HCT116 (cell line): ENCODE measurements around the gene PRICKLE1. TPM values are rescaled to one million over a fixed set of nuclear protein-coding genes. Genes with fewer than 3 reads are reported as not detected.

Experiments used
- ATAC-seq: fragments of 200-7000 bp; cut with Tn5 transposase; 2 replicates; pipeline ENCODE4 v1.9.1; 2020; ENCODE audit warnings: mild to moderate bottlenecking, moderate library complexity
- BruUV-seq: library from RNA; stranded (reverse); fragments of 400-500 nt; replicated peaks from 2 replicates; lab custom pipeline; 2021; lab: Mats Ljungman, UMichigan
- CTCF ChIA-PET: fragments of 300-600 bp; sonication (Branson Sonifier 250); formaldehyde crosslinking; loops from one replicate; lab custom pipeline; 2021; ENCODE audit warnings: antibody characterized with exemption; lab: Charles Lee
- POLR2A ChIA-PET: fragments of 300-600, 350-600 bp; sonication (Branson Sonifier 250); formaldehyde crosslinking; loops from one replicate; lab custom pipeline; 2021; ENCODE audit warnings: antibody characterized with exemption; lab: Charles Lee
- RAD21 ChIA-PET, 2 experiments: fragments of 300-600 bp; sonication (Branson Sonifier 250); formaldehyde crosslinking; loops; one replicate each; lab custom pipeline; 2023; ENCODE audit warnings: low total read pairs in 2 of 2; ENCODE audit not compliant: uncharacterized antibody in 2 of 2, unreplicated experiment in 2 of 2, low non-redundant PET in 1 of 2; lab: Charles Lee
- DNase-seq: peaks from one replicate; pipeline ENCODE4 v3.0.0-alpha.2; 2010; ENCODE audit warnings: low read depth, low spot score
- H2AFZ ChIP-seq: fragments of 200-600 bp; shearing (Covaris generic), sonication (generic); 2 replicates; pipeline ENCODE4 v1.6.1; 2017; ENCODE audit warnings: low read depth, mixed run types, mixed read lengths, antibody characterized with exemption, low read length; ENCODE audit not compliant: poor library complexity, severe bottlenecking
- H3K27ac ChIP-seq: 2 replicates; pipeline ENCODE4 v1.5.1; 2012; ENCODE audit warnings: low read depth, low read length
- H3K27me3 ChIP-seq: fragments of 200-600 bp; sonication (generic); 2 replicates; pipeline ENCODE4 v1.6.1; 2016; ENCODE audit warnings: mixed run types, low read length, mixed read lengths; ENCODE audit not compliant: insufficient read depth
- H3K36me3 ChIP-seq, 2 experiments: fragments of 200-500 bp in 1 of 2; fragments of 200-600 bp in 1 of 2; sonication (Bioruptor generic) in 1 of 2; sonication (generic) in 1 of 2; 2 replicates each; pipeline versions ENCODE4 v1.5.1 to v1.6.1; 2014 to 2016; ENCODE audit warnings: low read length in 2 of 2, inconsistent platforms in 1 of 2, mixed read lengths in 1 of 2, mixed run types in 1 of 2; ENCODE audit not compliant: insufficient read depth in 2 of 2, control insufficient read depth in 1 of 2
- H3K4me1 ChIP-seq, 2 experiments: fragments of 200-600 bp in 1 of 2; sonication (generic) in 1 of 2; 2 replicates each; pipeline versions ENCODE4 v1.5.1 to v1.6.1; 2012 to 2017; ENCODE audit warnings: low read length in 2 of 2, inconsistent platforms in 1 of 2, mild to moderate bottlenecking in 1 of 2, mixed read lengths in 1 of 2, mixed run types in 1 of 2, moderate library complexity in 1 of 2; ENCODE audit not compliant: insufficient read depth in 2 of 2, control insufficient read depth in 1 of 2
- H3K4me2 ChIP-seq: fragments of 200-600 bp; sonication (generic); 2 replicates; pipeline ENCODE4 v1.6.1; 2017; ENCODE audit warnings: mixed run types, low read length, mixed read lengths
- H3K4me3 ChIP-seq, 2 experiments: fragments of 200-600 bp in 1 of 2; sonication (generic) in 1 of 2; replicated peaks in 1 of 2; 2 replicates each; pipeline ENCODE4 v1.5.1; 2011 to 2016; ENCODE audit warnings: low read length in 2 of 2, control low read depth in 1 of 2, low read depth in 1 of 2, mild to moderate bottlenecking in 1 of 2, mixed read lengths in 1 of 2, mixed run types in 1 of 2
- H3K79me2 ChIP-seq: fragments of 200-600 bp; sonication (generic); 2 replicates; pipeline ENCODE4 v1.6.1; 2017; ENCODE audit warnings: mild to moderate bottlenecking, mixed run types, low read length, moderate library complexity, mixed read lengths; ENCODE audit not compliant: insufficient read depth
- H3K9ac ChIP-seq: fragments of 200-600 bp; sonication (generic); 2 replicates; pipeline ENCODE4 v1.6.1; 2016; ENCODE audit warnings: low read length, mixed read lengths
- H3K9me2 ChIP-seq: fragments of 200-600 bp; sonication (generic), shearing (Covaris generic); 2 replicates; pipeline ENCODE4 v1.6.1; 2017; ENCODE audit warnings: mixed run types, mild to moderate bottlenecking, moderate library complexity; ENCODE audit not compliant: insufficient read depth
- H3K9me3 ChIP-seq, 2 experiments: fragments of 200-500 bp in 1 of 2; fragments of 200-600 bp in 1 of 2; sonication (Bioruptor generic) in 1 of 2; sonication (generic) in 1 of 2; 2 replicates each; pipeline ENCODE4 v1.6.1; 2014 to 2017; ENCODE audit warnings: low read length in 2 of 2, mixed read lengths in 2 of 2, inconsistent platforms in 1 of 2, low read depth in 1 of 2, mild to moderate bottlenecking in 1 of 2, mixed run types in 1 of 2, moderate library complexity in 1 of 2; ENCODE audit not compliant: control insufficient read depth in 1 of 2, insufficient read depth in 1 of 2
- H4K20me1 ChIP-seq: fragments of 200-600 bp; sonication (generic), shearing (Covaris generic); 2 replicates; pipeline ENCODE4 v1.6.1; 2017; ENCODE audit warnings: mixed run types, mild to moderate bottlenecking, moderate library complexity; ENCODE audit not compliant: insufficient read depth
- CBX3 ChIP-seq: IDR thresholded peaks from 2 replicates; pipeline ENCODE4 v1.6.1; 2012; ENCODE audit warnings: low read depth
- EGR1 ChIP-seq: IDR thresholded peaks from 2 replicates; pipeline ENCODE4 v1.6.1; 2012; ENCODE audit warnings: low read depth
- FOSL1 ChIP-seq: IDR thresholded peaks from 2 replicates; pipeline ENCODE4 v1.6.1; 2012; ENCODE audit warnings: low read depth
- JUND ChIP-seq: IDR thresholded peaks from 2 replicates; pipeline ENCODE4 v1.6.1; 2012
- SP1 ChIP-seq: IDR thresholded peaks from 2 replicates; pipeline ENCODE4 v1.6.1; 2012; ENCODE audit warnings: low read depth
- SRF ChIP-seq: IDR thresholded peaks from 2 replicates; pipeline ENCODE4 v1.6.1; 2012; ENCODE audit warnings: low read depth
- ZFX ChIP-seq: fragments of 450-650 bp; IDR thresholded peaks from 2 replicates; pipeline ENCODE4 v1.6.1; 2017
- ZNF274 ChIP-seq: fragments of 200-500 bp; sonication (Bioruptor generic); IDR thresholded peaks from 2 replicates; pipeline ENCODE4 v1.6.1; 2014; ENCODE audit warnings: mild to moderate bottlenecking, low read depth, low read length, inconsistent platforms
- intact Hi-C: fragments of 100-400 bp; cut with micrococcal nuclease; formaldehyde crosslinking; loops from 2 replicates; pipeline ENCODE4 v1.10.0; 2022
- total RNA-seq: library from RNA; stranded (reverse); gene quantifications from one replicate; pipeline ENCODE4 v1.2.1, GENCODE V29; 2021; ENCODE audit not compliant: unreplicated experiment
- TF ChIP-seq, protein P1 (sequence below): IDR thresholded peaks from 2 replicates; pipeline ENCODE4 v1.6.1; 2012; ENCODE audit warnings: low read depth
- TF ChIP-seq, protein P2 (sequence below): IDR thresholded peaks from 2 replicates; pipeline ENCODE4 v1.6.1; 2012
- TF ChIP-seq, protein P3 (sequence below), 3 experiments: fragments of 200-600 bp in 1 of 3; sonication (generic) in 1 of 3; IDR thresholded peaks in 2 of 3; conservative IDR thresholded peaks in 1 of 3; 2 replicates each; pipeline ENCODE4 v1.5.1; 2012 to 2017; ENCODE audit warnings: low read depth in 2 of 3, low read length in 2 of 3, antibody characterized with exemption in 1 of 3, borderline replicate concordance in 1 of 3, control low read depth in 1 of 3, mild to moderate bottlenecking in 1 of 3, mixed read lengths in 1 of 3, mixed run types in 1 of 3, moderate library complexity in 1 of 3; ENCODE audit not compliant: insufficient read depth in 1 of 3

Gene PRICKLE1
- total RNA-seq, 1 experiment from 2014 or later, result 1.3 TPM

DNA sequence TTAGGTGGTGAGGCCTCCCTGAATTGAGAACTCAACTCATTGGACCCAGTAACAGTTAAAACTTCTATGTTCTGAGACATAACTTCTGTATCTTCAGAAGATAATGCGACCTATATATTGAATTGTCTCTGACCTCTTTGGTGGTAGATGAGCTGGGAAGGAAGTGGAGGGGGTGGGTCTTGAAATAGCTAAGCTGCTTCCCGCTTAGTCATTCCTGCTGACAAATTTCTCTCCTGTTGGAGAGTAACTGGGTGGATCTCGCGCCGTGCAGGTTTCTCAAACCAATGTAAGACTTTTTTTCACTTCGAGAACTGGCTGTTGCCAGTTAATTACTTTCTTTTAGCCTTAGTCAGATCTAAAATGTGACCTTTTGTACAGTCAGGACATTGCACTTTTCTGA is 162.8 kb downstream of the PRICKLE1 start:
- Histone ChIP-seq H2AFZ (no peak overlapping the region), H3K9me2 (no peaks in the 10 kb centered on the region), H3K36me3 (no peaks in the 10 kb centered on the region), H3K79me2 (0 out of 2 replicates have a peak, but pooled peaks cover 8% of the 10 kb centered on the region), H3K27me3 (no peaks in the 10 kb centered on the region), H4K20me1 (no peaks in the 10 kb centered on the region), H3K4me2 (peak overlapping the region; percentile 73), H3K4me1 (peaks cover 16 to 31% of the 10 kb centered on the region in 2 experiments), H3K27ac (peak overlapping the region; percentile 26; the same call in 1 of the 2 replicates), H3K9me3 (no peaks in the 10 kb centered on the region), H3K4me3 (peak overlapping the region in 1 of 2 experiments; percentile 2; a peak in 1 of 4 replicates), H3K9ac (peak overlapping the region; percentile 46)
- POLR2A ChIA-PET, result no interaction called here
- peak; percentile 95 for ATAC-seq
- peak; percentile 49 for DNase-seq
- RAD21 ChIA-PET, result no interaction called here
- no TSS peak for BruUV-seq
- intact Hi-C loops, result no loop called here
- CTCF ChIA-PET, result no interaction called here
- TF ChIP-seq JUND (peak; percentile 12; the same call in 1 of the 2 replicates), SP1 (peak; percentile 21; the same call in 1 of the 2 replicates), FOSL1 (peak; percentile 45), EGR1 (peak; percentile 27; the same call in 1 of the 2 replicates), ZNF274 (no peak), CBX3 (peak; percentile 70; the same call in 1 of the 2 replicates), SRF (0 out of 2 replicates have a peak, but pooled peaks have one; percentile 29), ZFX (no peak)
- TF ChIP-seq, protein P1, sequence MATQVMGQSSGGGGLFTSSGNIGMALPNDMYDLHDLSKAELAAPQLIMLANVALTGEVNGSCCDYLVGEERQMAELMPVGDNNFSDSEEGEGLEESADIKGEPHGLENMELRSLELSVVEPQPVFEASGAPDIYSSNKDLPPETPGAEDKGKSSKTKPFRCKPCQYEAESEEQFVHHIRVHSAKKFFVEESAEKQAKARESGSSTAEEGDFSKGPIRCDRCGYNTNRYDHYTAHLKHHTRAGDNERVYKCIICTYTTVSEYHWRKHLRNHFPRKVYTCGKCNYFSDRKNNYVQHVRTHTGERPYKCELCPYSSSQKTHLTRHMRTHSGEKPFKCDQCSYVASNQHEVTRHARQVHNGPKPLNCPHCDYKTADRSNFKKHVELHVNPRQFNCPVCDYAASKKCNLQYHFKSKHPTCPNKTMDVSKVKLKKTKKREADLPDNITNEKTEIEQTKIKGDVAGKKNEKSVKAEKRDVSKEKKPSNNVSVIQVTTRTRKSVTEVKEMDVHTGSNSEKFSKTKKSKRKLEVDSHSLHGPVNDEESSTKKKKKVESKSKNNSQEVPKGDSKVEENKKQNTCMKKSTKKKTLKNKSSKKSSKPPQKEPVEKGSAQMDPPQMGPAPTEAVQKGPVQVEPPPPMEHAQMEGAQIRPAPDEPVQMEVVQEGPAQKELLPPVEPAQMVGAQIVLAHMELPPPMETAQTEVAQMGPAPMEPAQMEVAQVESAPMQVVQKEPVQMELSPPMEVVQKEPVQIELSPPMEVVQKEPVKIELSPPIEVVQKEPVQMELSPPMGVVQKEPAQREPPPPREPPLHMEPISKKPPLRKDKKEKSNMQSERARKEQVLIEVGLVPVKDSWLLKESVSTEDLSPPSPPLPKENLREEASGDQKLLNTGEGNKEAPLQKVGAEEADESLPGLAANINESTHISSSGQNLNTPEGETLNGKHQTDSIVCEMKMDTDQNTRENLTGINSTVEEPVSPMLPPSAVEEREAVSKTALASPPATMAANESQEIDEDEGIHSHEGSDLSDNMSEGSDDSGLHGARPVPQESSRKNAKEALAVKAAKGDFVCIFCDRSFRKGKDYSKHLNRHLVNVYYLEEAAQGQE, result no peak
- TF ChIP-seq, protein P2, sequence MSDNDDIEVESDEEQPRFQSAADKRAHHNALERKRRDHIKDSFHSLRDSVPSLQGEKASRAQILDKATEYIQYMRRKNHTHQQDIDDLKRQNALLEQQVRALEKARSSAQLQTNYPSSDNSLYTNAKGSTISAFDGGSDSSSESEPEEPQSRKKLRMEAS, result peak; percentile 30; the same call in 1 of the 2 replicates
- TF ChIP-seq, protein P3, sequence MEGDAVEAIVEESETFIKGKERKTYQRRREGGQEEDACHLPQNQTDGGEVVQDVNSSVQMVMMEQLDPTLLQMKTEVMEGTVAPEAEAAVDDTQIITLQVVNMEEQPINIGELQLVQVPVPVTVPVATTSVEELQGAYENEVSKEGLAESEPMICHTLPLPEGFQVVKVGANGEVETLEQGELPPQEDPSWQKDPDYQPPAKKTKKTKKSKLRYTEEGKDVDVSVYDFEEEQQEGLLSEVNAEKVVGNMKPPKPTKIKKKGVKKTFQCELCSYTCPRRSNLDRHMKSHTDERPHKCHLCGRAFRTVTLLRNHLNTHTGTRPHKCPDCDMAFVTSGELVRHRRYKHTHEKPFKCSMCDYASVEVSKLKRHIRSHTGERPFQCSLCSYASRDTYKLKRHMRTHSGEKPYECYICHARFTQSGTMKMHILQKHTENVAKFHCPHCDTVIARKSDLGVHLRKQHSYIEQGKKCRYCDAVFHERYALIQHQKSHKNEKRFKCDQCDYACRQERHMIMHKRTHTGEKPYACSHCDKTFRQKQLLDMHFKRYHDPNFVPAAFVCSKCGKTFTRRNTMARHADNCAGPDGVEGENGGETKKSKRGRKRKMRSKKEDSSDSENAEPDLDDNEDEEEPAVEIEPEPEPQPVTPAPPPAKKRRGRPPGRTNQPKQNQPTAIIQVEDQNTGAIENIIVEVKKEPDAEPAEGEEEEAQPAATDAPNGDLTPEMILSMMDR (IDR thresholded peaks at IDR 0.05 in 2 of 3, conservative IDR thresholded peaks at IDR 0.05 in 1 of 3; ENCODE audit: borderline replicate concordance in 1 of 3, insufficient read depth in 1 of 3, low read depth in 2 of 3, low read length in 2 of 3), result no peak
